ENCODE data around the gene ROBO4.

Gene ROBO4

DNA sequence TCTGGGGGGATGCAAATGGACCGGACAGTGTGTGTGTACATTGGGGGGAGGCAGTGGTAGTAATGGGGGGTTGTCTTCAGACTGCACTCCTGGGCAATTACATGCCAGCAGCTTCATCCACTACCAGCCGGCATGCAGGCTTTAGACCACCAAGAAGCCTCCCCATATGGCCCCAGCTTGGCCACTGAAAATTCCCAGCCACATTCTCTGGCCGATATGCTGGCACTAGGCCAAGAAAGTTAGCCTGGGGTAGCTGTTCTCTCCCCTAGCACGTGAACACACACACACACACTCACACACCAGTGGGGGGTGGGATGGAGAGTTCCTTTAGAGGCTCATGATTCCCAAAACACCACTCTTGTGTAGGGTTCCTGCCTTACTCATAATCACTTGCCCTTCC, 36.0 kb downstream of the ROBO4 start:
- Histone ChIP-seq H3K9me3 (ENCODE audit: insufficient read depth, low read length) (peaks cover 2% of the 10 kb centered on the region; the same call in 1 of the 2 replicates), H3K27me3 (ENCODE audit: insufficient read depth, insufficient read length) (peaks cover 61% of the 10 kb centered on the region), H3K4me1 (ENCODE audit: insufficient read depth, insufficient read length) (peaks cover 1% of the 10 kb centered on the region), H3K36me3 (ENCODE audit: insufficient read depth, insufficient read length, low read length) (no peaks in the 10 kb centered on the region), H3K9ac (ENCODE audit: insufficient read length, low read depth) (no peak overlapping the region), H3K4me3 (ENCODE audit: insufficient read length, low read depth) (no peak overlapping the region)
- no peak for DNase-seq (ENCODE audit: low read depth, low spot score)
- no peak for TF ChIP-seq YY1 (IDR thresholded peaks at IDR 0.05; ENCODE audit: insufficient read depth, insufficient read length)
- no peak for TF ChIP-seq ZNF274 (IDR thresholded peaks at IDR 0.05; ENCODE audit: low read depth, low read length)
- TF ChIP-seq SUZ12 (IDR thresholded peaks at IDR 0.05; ENCODE audit: extremely low read depth, insufficient read depth, insufficient read length), result no peak

DNA sequence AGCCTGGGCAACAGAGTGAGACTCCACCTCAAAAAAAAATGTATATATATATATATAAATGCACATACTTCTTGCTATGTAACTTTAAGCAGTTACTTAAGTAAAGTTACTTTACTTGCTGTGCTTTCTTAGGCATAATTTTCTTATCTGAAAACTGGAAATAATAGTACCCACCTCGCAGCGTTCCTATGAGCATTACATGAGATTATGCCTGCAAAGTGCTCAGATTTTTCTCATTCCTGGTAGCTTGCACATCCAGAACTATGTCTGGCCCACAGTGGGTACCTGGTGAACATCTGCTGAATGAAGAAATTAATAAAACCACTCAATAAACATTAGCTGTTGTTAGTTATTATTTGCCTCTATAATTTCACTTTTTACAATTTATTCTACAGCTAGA, 38.5 kb downstream of the ROBO4 start:
- H3K4me1 ChIP-seq (ENCODE audit: insufficient read depth, insufficient read length), result no peaks in the 10 kb centered on the region
- no peak overlapping the region for H3K4me3 ChIP-seq (ENCODE audit: insufficient read length, low read depth)
- H3K9ac ChIP-seq (ENCODE audit: insufficient read length, low read depth), result no peak overlapping the region
- peaks cover 36% of the 10 kb centered on the region for H3K27me3 ChIP-seq (ENCODE audit: insufficient read depth, insufficient read length)
- H3K9me3 ChIP-seq (ENCODE audit: insufficient read depth, low read length), result no peaks in the 10 kb centered on the region
- no peaks in the 10 kb centered on the region for H3K36me3 ChIP-seq (ENCODE audit: insufficient read depth, insufficient read length, low read length)
- TF ChIP-seq SUZ12 (IDR thresholded peaks at IDR 0.05; ENCODE audit: extremely low read depth, insufficient read depth, insufficient read length) (no peak), YY1 (IDR thresholded peaks at IDR 0.05; ENCODE audit: insufficient read depth, insufficient read length) (no peak), ZNF274 (IDR thresholded peaks at IDR 0.05; ENCODE audit: low read depth, low read length) (no peak)
- DNase-seq (ENCODE audit: low read depth, low spot score), result no peak

DNA sequence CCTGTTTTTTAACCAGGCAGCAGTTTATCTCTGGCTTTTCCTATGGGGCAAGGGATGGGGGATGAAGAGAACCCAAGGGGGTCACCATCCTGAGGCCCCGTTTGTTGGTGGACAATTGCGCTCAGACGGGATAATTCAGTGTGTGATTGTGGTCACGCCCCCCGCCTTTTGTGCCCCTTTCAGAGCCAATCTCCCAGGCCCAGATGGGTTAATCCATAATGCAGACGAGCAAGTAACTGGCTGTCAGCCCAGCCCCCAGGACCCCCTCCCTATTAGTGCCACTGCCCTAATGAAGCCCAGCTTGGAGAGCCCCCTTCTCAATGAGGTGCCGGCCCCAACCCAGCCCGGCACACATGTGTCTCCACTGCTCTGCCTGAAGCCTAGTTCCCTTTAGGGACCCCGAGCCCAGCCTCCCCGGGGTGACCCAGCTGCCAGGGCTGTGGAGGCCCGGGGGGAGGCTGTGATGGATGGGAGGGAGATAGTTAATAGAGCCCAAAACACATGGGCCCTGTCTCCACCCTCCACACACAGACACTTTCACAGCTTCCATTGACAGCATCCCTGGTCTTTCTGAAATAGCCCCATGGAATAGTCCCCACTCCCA, 51.5 kb downstream of the ROBO4 start:
- peaks cover 71% of the 10 kb centered on the region for H3K27me3 ChIP-seq (ENCODE audit: insufficient read depth, insufficient read length)
- H3K4me3 ChIP-seq (ENCODE audit: insufficient read length, low read depth), result no peak overlapping the region
- TF ChIP-seq YY1 (IDR thresholded peaks at IDR 0.05; ENCODE audit: insufficient read depth, insufficient read length) (no peak), SUZ12 (IDR thresholded peaks at IDR 0.05; ENCODE audit: extremely low read depth, insufficient read depth, insufficient read length) (no peak), ZNF274 (IDR thresholded peaks at IDR 0.05; ENCODE audit: low read depth, low read length) (no peak)
- no peak overlapping the region for H3K9ac ChIP-seq (ENCODE audit: insufficient read length, low read depth)
- no peaks in the 10 kb centered on the region for H3K36me3 ChIP-seq (ENCODE audit: insufficient read depth, insufficient read length, low read length)
- no peaks in the 10 kb centered on the region for H3K9me3 ChIP-seq (ENCODE audit: insufficient read depth, low read length)
- no peak for DNase-seq (ENCODE audit: low read depth, low spot score)
- H3K4me1 ChIP-seq (ENCODE audit: insufficient read depth, insufficient read length), result peaks cover 2% of the 10 kb centered on the region

DNA sequence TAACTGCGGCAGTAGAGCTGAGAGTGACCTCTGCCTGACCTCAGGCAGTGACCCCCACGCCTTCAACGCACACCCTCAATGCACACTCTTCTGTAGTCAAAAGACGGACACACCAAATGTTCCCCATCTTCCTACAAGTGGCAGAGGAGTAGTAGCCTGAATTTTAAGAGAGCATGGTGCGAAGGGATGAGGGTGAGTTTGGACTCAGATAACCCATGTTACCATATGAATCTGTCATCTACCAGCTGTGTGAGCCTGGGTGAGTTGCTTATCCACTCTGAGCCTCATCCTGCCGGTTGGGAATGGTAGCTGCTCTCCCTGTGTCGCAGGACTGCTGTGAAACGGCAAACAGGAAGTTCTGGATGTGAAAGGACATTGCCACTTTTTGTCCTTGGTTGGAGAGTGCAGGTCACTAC, 53.0 kb downstream of the ROBO4 start:
- Histone ChIP-seq H3K9ac (ENCODE audit: insufficient read length, low read depth) (no peak overlapping the region), H3K36me3 (ENCODE audit: insufficient read depth, insufficient read length, low read length) (no peaks in the 10 kb centered on the region), H3K4me1 (ENCODE audit: insufficient read depth, insufficient read length) (peaks cover 2% of the 10 kb centered on the region), H3K4me3 (ENCODE audit: insufficient read length, low read depth) (no peak overlapping the region), H3K9me3 (ENCODE audit: insufficient read depth, low read length) (no peaks in the 10 kb centered on the region), H3K27me3 (ENCODE audit: insufficient read depth, insufficient read length) (peaks cover 79% of the 10 kb centered on the region)
- DNase-seq (ENCODE audit: low read depth, low spot score), result no peak
- TF ChIP-seq YY1 (IDR thresholded peaks at IDR 0.05; ENCODE audit: insufficient read depth, insufficient read length), result no peak
- no peak for TF ChIP-seq SUZ12 (IDR thresholded peaks at IDR 0.05; ENCODE audit: extremely low read depth, insufficient read depth, insufficient read length)
- no peak for TF ChIP-seq ZNF274 (IDR thresholded peaks at IDR 0.05; ENCODE audit: low read depth, low read length)

DNA sequence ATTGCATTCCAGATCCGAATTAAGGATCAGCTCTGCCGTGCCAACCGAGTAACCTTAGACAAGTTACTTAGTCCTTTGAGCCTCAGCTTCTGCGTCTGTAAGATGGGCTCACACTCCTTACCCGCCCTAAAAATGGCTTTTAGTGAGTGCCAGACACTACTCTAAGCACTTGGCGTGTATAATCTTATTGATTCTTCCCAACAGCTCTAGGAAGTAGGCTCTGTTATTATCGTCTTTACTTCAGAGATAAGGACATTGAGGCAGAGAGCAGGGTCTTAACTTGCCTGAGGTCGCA, 54.1 kb downstream of the ROBO4 start:
- H3K36me3 ChIP-seq (ENCODE audit: insufficient read depth, insufficient read length, low read length), result no peaks in the 10 kb centered on the region
- peak overlapping the region; percentile 19 for H3K4me3 ChIP-seq (ENCODE audit: insufficient read length, low read depth)
- peaks cover 2% of the 10 kb centered on the region for H3K4me1 ChIP-seq (ENCODE audit: insufficient read depth, insufficient read length)
- H3K27me3 ChIP-seq (ENCODE audit: insufficient read depth, insufficient read length), result peaks cover 89% of the 10 kb centered on the region
- TF ChIP-seq ZNF274 (IDR thresholded peaks at IDR 0.05; ENCODE audit: low read depth, low read length), result no peak
- no peak for TF ChIP-seq YY1 (IDR thresholded peaks at IDR 0.05; ENCODE audit: insufficient read depth, insufficient read length)
- no peak for TF ChIP-seq SUZ12 (IDR thresholded peaks at IDR 0.05; ENCODE audit: extremely low read depth, insufficient read depth, insufficient read length)
- no peaks in the 10 kb centered on the region for H3K9me3 ChIP-seq (ENCODE audit: insufficient read depth, low read length)
- H3K9ac ChIP-seq (ENCODE audit: insufficient read length, low read depth), result peak overlapping the region; percentile 17
- DNase-seq (ENCODE audit: low read depth, low spot score), result no peak

DNA sequence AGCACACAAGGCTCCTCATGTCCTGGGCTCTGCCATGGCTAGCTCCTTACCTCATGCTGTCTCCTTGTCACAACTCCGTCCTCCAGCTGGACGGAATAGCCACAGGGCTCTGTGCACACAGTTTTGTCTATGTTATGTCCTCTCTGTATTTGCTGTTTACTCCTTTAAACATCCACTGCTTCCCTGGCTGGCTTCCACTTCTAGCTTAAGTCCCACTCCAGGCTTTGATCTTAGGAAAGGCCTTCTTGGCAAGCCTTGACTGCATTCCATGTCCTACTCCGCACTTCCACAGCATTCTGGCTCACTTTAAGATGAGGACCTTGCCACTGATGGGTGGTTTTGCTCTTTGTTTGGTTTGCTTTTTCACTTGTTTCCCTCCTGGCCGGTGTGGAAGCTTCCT, 55.4 kb downstream of the ROBO4 start:
- no peaks in the 10 kb centered on the region for H3K4me1 ChIP-seq (ENCODE audit: insufficient read depth, insufficient read length)
- no peaks in the 10 kb centered on the region for H3K9me3 ChIP-seq (ENCODE audit: insufficient read depth, low read length)
- TF ChIP-seq SUZ12 (IDR thresholded peaks at IDR 0.05; ENCODE audit: extremely low read depth, insufficient read depth, insufficient read length), result no peak
- TF ChIP-seq ZNF274 (IDR thresholded peaks at IDR 0.05; ENCODE audit: low read depth, low read length), result no peak
- no peak for TF ChIP-seq YY1 (IDR thresholded peaks at IDR 0.05; ENCODE audit: insufficient read depth, insufficient read length)
- H3K4me3 ChIP-seq (ENCODE audit: insufficient read length, low read depth), result no peak overlapping the region
- H3K9ac ChIP-seq (ENCODE audit: insufficient read length, low read depth), result no peak overlapping the region
- no peaks in the 10 kb centered on the region for H3K36me3 ChIP-seq (ENCODE audit: insufficient read depth, insufficient read length, low read length)
- no peak for DNase-seq (ENCODE audit: low read depth, low spot score)
- H3K27me3 ChIP-seq (ENCODE audit: insufficient read depth, insufficient read length), result peaks cover 94% of the 10 kb centered on the region

DNA sequence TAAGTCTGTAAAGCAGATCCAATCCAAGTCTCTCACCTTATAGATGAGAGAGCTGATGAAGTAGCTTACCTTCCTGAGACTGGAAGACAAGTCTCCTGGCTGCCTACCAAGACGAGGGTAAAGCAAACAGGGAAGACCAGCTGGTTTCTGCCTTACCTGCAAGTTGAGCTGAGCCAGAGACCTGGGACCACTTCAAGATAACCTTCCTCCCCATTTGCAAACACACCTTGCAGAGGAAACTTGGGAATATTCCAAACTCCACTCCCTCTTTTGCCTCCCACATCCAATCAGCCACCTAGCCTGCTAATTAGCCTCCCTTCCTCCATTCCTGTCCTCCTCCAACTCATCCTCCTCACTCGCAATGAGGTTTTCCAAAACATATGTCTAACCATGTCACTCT, 55.8 kb downstream of the ROBO4 start:
- no peaks in the 10 kb centered on the region for H3K4me1 ChIP-seq (ENCODE audit: insufficient read depth, insufficient read length)
- peaks cover 91% of the 10 kb centered on the region for H3K27me3 ChIP-seq (ENCODE audit: insufficient read depth, insufficient read length)
- H3K9me3 ChIP-seq (ENCODE audit: insufficient read depth, low read length), result no peaks in the 10 kb centered on the region
- no peak overlapping the region for H3K4me3 ChIP-seq (ENCODE audit: insufficient read length, low read depth)
- no peaks in the 10 kb centered on the region for H3K36me3 ChIP-seq (ENCODE audit: insufficient read depth, insufficient read length, low read length)
- no peak for TF ChIP-seq ZNF274 (IDR thresholded peaks at IDR 0.05; ENCODE audit: low read depth, low read length)
- no peak for TF ChIP-seq YY1 (IDR thresholded peaks at IDR 0.05; ENCODE audit: insufficient read depth, insufficient read length)
- no peak for TF ChIP-seq SUZ12 (IDR thresholded peaks at IDR 0.05; ENCODE audit: extremely low read depth, insufficient read depth, insufficient read length)
- DNase-seq (ENCODE audit: low read depth, low spot score), result no peak
- no peak overlapping the region for H3K9ac ChIP-seq (ENCODE audit: insufficient read length, low read depth)
